A673 (cell line): ENCODE results near the gene GLMN.

ENCODE experiments used
- EZH2 ChIP-seq: fragments of 200-600 bp; sonication (generic); IDR thresholded peaks from 2 replicates; pipeline ENCODE4 v1.6.1; 2017; ENCODE audit warnings: borderline replicate concordance, low read depth, mild to moderate bottlenecking, mixed read lengths, antibody characterized with exemption, low read length; ENCODE audit not compliant: poor library complexity, severe bottlenecking
- TF ChIP-seq, protein P1 (sequence below): fragments of 300-800, 200-600 bp; sonication (generic); conservative IDR thresholded peaks from 2 replicates; pipeline ENCODE4 v1.5.1; 2017; ENCODE audit warnings: low read depth, mild to moderate bottlenecking, antibody characterized with exemption, low read length, moderate library complexity, mixed read lengths

DNA sequence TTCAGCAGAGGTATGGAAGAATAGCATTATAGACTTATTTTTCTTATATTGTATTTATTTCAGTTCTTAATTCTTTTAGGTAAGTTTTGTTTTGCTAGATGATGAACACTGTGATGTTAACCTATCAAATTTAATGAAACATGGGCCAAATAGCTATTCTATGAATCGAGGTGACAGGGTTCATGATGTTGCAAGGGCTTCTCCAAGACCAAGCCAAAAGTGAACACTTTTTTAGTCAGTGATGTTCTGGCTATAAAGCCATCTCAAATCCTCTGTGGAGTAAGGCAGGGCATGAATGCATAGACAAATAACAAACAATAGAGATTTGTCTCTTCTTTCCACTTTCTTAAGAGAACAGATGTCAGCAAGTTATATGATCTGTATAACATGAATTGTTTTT lies 54.4 kb downstream of the GLMN start:
- TF ChIP-seq, protein P1, sequence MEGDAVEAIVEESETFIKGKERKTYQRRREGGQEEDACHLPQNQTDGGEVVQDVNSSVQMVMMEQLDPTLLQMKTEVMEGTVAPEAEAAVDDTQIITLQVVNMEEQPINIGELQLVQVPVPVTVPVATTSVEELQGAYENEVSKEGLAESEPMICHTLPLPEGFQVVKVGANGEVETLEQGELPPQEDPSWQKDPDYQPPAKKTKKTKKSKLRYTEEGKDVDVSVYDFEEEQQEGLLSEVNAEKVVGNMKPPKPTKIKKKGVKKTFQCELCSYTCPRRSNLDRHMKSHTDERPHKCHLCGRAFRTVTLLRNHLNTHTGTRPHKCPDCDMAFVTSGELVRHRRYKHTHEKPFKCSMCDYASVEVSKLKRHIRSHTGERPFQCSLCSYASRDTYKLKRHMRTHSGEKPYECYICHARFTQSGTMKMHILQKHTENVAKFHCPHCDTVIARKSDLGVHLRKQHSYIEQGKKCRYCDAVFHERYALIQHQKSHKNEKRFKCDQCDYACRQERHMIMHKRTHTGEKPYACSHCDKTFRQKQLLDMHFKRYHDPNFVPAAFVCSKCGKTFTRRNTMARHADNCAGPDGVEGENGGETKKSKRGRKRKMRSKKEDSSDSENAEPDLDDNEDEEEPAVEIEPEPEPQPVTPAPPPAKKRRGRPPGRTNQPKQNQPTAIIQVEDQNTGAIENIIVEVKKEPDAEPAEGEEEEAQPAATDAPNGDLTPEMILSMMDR, result no peak
- no peak for TF ChIP-seq EZH2
